Sciatic nerve (tissue), 2 donors: ENCODE results near the gene PCDHAC2. TPM values are rescaled to one million over a fixed set of nuclear protein-coding genes. Genes with fewer than 3 reads are reported as not detected.

Source experiments
- ATAC-seq: fragments of 200-7000 bp; cut with Tn5 transposase; one replicate; pipeline ENCODE4 v1.9.1; 2020; ENCODE audit warnings: mild to moderate bottlenecking, moderate library complexity
- DNase-seq: peaks from one replicate; pipeline ENCODE4 v3.0.0-alpha.2; 2020; ENCODE audit warnings: low spot score
- intact Hi-C: fragments of 100-400 bp; cut with DNase I; formaldehyde crosslinking; loops from one replicate; pipeline ENCODE4 v1.14.2; 2022
- total RNA-seq: library from RNA; stranded (reverse); fragmentation: NEBNext Ultra II Directional; extraction: Animal tissue kit (Norgen Biotek cat#: 25700); gene quantifications from one replicate; pipeline ENCODE4 v1.2.1, GENCODE V29; 2021
- donor health status: DM: no; HTN: no; CAD: no.
- donor health status: DM: no; HTN: no; CAD: no.

Gene PCDHAC2
- 2.4 TPM for total RNA-seq

DNA sequence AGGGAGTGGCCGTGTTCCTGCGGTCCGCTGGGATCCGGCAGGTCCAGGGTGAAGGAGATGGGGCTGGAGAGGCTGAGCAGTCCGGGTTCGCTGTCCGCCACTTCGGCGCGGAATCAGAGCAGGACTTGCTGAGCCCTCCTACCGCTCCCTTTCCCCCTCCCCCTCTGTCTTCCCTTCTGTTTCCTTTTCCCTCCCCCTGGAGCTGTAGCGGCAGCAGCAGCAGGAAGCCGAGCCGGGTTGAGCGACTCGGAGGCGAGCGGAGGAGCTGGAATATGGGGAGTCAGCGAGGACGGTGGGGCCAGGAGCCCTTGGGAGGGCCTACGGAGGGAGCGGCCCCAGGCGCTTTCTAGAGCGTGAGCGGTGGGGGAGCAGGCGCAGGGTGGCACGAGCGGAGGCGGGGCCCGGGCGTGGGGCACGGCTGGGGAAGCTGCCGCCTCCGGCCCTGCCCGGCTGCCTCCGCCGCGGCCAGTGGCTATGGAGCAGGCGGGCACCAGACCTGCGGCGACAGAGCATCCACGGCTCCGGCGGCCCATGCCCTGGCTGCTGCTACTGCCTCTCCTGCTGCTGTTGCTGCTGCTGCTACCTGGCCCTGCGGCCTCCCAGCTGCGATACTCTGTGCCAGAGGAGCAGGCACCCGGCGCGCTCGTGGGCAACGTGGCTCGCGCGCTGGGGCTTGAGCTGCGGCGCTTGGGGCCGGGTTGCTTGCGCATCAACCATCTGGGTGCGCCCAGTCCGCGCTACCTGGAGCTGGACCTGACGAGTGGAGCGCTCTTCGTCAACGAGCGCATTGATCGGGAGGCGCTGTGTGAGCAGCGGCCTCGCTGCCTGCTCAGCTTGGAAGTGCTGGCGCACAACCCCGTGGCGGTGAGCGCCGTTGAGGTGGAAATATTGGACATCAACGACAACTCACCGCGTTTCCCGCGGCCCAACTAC, at the start of gene PCDHAC2:
Gene PCDHAC2 (plus strand): TSS at position 184 of the 933 bp plus-strand sequence. CDS start 291 bp downstream, at position 475.
- DNase-seq: no peak
- intact Hi-C loops: no loop called here
- peak; percentile 84 for ATAC-seq

DNA sequence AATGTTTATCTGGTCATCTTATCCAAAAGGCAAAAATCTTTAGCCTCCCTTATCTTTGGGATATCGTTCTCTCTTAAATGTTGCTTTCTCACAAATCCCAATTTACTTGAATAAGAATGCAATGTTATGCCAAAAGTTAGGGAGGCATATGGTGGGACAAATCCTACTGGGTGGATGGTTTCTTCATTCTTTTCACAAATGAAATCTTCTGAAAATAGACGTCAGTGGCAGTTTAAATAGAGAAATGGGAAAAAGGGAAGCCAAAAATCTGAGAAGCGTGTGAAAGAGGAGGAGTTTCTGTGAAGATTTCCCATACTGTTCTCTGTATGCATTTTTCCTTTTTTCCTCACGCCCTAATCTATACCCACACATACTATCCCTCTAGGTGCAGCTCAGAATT, 42.7 kb upstream of the PCDHAC2 start:
- ATAC-seq (no peak), DNase-seq (no peak)
- intact Hi-C loops: no loop called here

DNA sequence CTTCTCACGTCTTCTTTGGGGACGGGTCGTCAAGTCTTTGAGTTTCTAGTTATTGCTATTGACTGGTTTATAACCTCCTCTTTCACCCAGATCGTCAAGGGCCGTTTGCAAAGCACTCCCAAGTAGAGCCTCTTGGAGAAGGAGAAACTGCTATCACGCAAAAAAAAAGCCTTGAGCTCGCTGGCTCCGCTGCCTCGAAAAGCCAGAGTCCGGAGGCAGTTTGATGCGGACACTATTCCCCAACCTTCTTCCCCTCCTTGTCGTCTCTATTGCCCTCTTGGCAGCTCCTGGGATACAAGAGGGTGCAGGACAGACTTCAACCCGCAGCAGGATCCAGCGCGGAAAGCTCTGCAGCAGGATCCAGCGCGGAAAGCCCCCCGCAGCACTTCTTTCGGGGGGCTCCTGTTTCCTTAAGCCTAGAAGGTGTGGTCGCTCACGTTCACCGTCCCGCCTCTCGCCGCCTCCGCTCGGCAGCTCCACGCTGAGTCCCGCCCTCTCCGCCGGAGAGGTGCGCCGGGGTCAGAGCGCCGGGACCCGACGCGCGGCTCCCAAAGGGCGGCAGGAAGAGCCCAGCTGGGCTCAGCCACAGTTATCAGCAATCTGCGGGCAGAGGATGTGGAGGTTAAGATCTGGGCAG, 40.4 kb upstream of the PCDHAC2 start, which contains the start of gene PCDHAC1:
Gene PCDHAC1 (plus strand): TSS at position 494 of the 637 bp plus-strand sequence. CDS start 594 bp downstream, outside the sequence.
- intact Hi-C loops: no loop called here
- DNase-seq: no peak

GRCh38 chr5:140926443-140927227, 39.6 kb upstream of the PCDHAC2 start:
- DNase-seq (peak; percentile 83), ATAC-seq (peak; percentile 89)
- intact Hi-C loops: no loop called here

More for the DNA sequence above, 40.4 kb upstream of the PCDHAC2 start, which contains the start of gene PCDHAC1:
- peak; percentile 64 for ATAC-seq

DNA sequence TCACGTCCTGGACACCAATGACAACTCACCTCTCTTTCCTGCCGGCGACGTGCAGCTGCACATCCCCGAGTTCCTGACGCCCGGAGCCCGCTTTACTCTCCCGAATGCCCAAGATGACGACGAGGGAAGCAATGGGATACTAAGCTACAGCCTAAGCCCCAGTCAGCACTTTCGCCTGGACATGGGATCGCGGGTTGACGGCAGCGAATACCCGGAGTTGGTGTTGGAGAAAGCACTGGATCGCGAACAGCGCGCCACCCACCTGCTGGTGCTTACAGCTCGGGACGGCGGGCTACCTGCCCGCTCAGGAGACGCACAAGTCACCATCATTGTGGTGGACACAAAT, 39.1 kb upstream of the PCDHAC2 start:
- no peak for ATAC-seq
- intact Hi-C loops: no loop called here
- DNase-seq: no peak

DNA sequence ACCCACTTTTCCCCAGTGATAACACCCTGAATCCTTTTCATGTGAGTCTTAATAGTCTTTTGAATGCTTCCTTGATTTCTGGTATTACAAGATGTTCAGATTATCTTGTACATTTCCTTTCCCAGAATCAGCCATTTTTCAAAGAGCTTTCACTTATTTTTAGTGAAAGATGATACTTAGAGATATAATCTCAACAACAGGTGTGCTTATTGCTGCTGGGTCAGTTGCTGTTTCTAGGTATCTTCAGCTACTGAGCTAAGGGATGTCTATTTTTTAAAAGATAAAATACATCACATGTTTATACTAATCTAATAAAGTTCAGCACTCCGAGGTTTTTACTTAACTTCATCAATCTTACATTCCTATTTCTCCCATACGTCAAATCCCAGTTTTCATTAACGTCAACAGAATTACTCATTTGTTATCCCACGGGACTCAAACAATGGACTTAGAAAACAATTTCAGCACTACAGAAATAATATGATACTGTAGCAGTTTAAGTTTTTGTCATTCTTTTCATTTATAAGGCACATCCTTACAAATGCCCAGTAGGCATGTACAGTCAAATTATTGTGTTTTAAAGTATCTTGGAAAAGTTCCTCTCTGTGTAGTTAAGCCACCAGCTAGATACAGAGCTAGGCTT, 31.2 kb upstream of the PCDHAC2 start:
- ATAC-seq (no peak), DNase-seq (no peak)
- intact Hi-C loops: no loop called here

DNA sequence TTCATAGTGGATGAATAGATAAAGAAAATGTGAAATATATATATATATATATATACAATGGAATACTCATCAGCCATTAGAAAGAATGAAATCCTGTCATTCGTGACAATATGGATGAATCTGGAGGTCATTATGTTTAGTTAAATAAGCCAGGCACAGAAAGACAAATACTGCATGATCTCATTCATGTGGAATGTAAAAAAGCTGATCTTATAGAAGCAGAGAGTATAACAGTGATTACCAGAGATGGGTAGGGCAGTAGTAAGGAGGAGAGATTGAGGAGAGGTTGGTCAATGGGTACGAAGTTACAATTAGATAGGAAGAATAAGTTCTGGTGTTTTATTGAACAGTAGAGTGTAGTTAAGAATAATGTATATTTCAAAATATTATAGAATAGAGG, 19.7 kb upstream of the PCDHAC2 start:
- DNase-seq (no peak), ATAC-seq (no peak)
- intact Hi-C loops: no loop called here

- intact Hi-C loops: no loop called here
- no peak for ATAC-seq
- DNase-seq: no peak
These were observed 14.6 kb upstream of the PCDHAC2 start for GRCh38 chr5:140951636-140952035.

GRCh38 chr5:140953234-140953633, 13.0 kb upstream of the PCDHAC2 start:
- intact Hi-C loops: no loop called here
- DNase-seq (no peak), ATAC-seq (no peak)

DNA sequence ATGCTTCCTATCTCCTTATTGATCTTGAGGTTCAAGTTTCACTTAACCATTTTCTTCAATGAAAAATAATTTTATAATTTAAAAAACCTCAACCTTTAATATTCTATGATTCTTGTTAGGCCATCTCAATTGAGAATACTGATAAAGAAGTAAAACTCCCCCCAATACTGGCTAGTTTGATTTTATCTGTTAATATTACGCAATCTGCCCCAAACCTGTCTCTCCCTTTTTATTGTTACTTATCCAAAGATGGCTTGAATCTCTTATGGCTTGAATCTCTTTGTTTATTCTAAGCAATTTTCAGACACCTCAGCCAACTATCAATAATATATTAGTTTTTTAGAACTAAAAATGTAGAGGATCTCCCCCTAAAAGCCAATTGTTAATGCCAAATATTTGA, 4.1 kb upstream of the PCDHAC2 start:
- intact Hi-C loops: no loop called here
- no peak for DNase-seq
- ATAC-seq: no peak

- ATAC-seq: no peak
- intact Hi-C loops: no loop called here
These were observed 1.9 kb upstream of the PCDHAC2 start for GRCh38 chr5:140964356-140964755.

GRCh38 chr5:140965905-140966292, 377 bp upstream of the PCDHAC2 start:
- intact Hi-C loops: no loop called here
- no peak for DNase-seq

More at GRCh38 chr5:140964356-140964755, 1.9 kb upstream of the PCDHAC2 start:
- no peak for DNase-seq

GRCh38 chr5:140967226-140967893, 1.1 kb downstream of the PCDHAC2 start:
- ATAC-seq (peak; percentile 35), DNase-seq (no peak)
- intact Hi-C loops: no loop called here

More at GRCh38 chr5:140965905-140966292, 377 bp upstream of the PCDHAC2 start:
- ATAC-seq: peak; percentile 27

- DNase-seq (no peak), ATAC-seq (no peak)
- intact Hi-C loops: no loop called here
These were observed 3.6 kb downstream of the PCDHAC2 start for GRCh38 chr5:140969880-140970279.

GRCh38 chr5:140973550-140973949, 7.3 kb downstream of the PCDHAC2 start:
- intact Hi-C loops: no loop called here
- DNase-seq (no peak), ATAC-seq (no peak)

GRCh38 chr5:140977003-140977402, 10.7 kb downstream of the PCDHAC2 start:
- DNase-seq: no peak
- intact Hi-C loops: no loop called here
- ATAC-seq: peak; percentile 73

DNA sequence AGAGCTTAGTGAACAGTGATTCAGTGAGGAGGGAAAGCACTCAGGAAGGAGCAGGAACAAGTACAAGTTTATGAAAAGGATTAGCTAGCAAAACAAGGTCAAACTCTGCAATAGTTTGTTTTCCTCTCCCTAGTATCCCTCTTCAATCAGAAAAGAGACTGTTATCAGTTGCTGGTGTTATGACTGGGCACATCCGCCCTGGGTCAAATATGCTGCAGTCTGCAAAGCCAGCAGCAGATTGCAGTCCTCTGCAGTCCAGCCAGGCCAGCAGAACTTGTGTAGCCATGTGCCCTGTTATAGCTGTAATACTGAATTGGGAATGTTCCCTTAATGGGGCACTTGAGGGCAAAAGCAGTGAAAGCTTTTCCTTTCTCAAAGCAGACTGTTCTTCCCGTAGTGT, 12.0 kb downstream of the PCDHAC2 start:
- intact Hi-C loops: no loop called here
- ATAC-seq (peak; percentile 53), DNase-seq (no peak)

DNA sequence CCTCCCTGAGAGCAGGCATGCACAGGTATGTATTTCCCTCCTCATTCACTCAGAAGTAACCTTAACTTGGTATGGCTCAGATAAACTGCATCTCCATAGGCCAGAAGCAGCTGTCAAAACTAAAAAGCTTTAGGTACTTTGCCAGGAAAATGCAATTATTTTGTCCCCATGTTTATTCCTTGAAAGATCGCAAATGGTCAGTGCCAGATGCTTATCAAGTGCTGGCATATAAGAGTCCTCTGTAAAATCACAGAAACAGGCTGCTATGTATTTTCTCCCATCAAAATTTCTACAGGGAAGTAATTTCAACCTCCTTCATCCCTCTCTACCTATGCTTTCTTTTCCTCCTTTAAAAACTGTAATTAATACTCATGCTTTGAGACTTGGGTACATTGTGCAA, 12.7 kb downstream of the PCDHAC2 start:
- ATAC-seq (no peak), DNase-seq (no peak)
- intact Hi-C loops: no loop called here
